ENCODE data around the gene ADAMTS8.

Gene ADAMTS8, protein sequence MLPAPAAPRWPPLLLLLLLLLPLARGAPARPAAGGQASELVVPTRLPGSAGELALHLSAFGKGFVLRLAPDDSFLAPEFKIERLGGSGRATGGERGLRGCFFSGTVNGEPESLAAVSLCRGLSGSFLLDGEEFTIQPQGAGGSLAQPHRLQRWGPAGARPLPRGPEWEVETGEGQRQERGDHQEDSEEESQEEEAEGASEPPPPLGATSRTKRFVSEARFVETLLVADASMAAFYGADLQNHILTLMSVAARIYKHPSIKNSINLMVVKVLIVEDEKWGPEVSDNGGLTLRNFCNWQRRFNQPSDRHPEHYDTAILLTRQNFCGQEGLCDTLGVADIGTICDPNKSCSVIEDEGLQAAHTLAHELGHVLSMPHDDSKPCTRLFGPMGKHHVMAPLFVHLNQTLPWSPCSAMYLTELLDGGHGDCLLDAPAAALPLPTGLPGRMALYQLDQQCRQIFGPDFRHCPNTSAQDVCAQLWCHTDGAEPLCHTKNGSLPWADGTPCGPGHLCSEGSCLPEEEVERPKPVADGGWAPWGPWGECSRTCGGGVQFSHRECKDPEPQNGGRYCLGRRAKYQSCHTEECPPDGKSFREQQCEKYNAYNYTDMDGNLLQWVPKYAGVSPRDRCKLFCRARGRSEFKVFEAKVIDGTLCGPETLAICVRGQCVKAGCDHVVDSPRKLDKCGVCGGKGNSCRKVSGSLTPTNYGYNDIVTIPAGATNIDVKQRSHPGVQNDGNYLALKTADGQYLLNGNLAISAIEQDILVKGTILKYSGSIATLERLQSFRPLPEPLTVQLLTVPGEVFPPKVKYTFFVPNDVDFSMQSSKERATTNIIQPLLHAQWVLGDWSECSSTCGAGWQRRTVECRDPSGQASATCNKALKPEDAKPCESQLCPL

DNA sequence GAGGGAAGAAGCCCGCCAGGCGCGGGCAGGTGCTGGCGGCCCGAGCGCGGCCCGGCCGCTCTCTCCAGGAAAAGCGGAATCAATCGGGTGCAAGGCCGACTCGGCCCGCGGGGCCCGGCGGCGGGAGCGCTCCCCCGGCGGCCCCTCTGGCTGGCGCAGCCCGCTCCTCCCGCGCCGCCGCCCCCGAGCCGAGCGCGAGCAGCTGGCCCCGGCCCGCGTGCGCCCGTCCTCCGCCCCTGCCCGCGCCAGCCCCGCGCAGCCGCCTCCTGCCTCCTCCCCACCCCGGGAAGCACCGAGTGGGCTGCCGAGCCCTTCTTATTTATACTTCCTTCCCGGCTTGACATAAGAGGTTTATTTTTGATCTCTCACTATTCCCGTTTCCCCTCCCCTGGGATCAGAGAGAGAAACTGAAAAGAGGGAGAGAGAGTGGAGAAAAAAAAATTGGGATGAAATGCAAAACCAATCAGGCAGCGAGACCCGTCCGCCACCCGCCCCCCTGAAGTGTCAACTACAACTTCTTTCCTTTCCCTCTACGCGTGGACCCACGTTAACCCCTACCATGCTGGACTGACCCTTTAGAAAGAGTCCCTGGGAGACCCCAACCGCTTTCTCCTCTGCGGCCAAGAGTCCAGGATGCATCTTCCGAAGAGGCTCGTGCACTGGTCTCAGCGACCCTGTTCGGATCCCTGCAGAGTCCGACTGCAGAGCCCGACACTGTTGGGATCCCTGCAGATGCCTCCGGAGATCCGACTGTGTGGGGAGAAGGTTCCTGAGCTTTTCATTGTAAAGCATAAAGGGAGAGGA lies at the start of gene ADAMTS8:
ADAMTS8 (minus strand) TSS at position 294 of the 804 bp plus-strand sequence. CDS start 323 bp downstream, outside the sequence.
- DNase-seq (ENCODE audit: low read depth), result no peak

DNA sequence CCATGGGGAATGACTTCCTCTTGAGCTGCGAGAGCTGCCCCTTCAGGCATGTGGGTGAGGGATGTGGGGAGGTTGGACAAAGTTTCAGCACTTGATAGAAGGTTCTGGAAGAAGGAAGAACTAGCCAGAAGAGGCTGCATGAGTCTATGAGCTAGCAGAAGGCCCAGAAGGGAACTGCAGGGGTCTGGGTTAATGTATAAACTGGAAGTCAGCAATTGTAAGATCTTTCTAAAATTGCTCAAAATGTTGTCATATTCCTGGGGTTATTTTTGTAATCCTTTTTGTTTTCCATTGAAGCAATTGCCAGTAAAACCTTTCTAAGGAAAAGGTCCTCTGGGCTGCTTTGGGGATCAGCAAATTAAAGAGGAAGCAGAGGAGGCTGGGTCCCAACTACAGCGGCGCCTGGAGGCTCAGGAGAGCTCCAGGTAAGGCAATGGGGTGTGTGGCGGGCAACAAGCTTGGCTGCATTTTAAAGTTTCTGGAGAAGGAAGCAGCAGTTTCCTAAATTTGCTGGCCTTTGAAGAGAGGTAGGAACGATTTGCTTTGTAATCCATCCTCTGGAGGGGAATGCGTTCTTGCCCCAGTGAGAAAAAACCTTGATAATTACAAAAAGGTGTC lies 49.3 kb upstream of the ADAMTS8 start:
- peak; percentile 50 for DNase-seq (ENCODE audit: low read depth)

DNA sequence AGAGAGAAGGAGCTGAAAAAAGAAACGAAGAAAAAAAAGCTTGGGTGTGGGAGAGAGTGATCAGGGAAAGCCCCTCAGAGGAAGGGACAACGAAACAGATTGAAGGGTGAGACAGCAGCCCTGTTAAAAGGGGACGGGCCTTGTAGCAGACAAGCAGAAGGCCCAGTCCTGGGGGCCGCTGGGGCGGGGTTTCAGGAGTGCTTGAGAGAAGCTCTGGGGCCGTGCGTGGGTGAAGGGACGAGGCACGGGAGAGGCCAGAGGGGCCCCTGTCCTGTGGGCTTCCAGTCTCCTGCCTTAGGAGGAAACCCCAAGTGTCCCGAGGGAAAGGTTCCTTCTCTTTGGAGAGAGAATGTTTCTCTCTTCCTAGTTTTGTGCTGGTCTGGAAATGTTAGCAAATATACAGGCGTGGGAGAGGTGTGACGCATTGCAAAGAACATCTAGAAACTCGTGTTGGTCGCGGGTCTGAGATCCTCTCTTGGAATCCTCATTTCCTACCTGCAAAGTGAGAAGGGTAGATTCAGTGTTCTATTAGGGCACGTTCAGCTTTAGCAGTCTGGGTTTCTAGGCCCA lies 48.6 kb upstream of the ADAMTS8 start:
- no peak for DNase-seq (ENCODE audit: low read depth)

DNA sequence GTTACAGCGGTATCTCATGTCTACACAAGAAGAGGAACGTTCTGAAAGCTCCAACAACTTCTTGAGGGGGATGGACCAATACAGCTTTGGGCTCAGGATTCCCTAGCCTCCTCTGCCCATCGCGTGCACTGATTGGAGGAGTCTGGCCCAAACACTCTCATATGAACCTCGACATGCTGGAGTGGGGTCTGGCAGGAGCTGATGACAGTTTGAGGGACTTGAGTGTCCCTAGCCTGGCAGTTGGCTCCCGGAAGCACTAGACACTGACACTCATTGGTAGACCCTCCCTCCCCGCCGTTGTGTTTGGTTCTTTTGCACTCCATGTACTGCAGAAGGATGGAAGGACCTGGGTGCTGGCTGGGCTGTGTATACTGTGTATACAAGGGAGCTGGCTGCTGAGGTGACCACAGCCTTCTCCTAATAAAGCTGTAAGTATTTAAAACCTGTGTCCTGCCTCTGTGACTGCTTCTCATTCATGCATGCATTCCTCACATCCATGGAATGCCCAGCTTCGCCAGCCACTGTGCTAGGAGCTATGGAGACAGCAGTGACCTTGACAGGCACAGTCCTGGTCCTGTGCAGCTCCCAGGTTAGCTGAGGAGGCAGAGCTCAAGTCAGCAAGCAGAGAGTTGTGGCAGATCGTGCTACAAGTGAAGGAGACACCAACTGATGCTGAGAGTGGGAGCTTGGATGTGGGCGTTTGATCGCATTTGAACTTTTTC lies 48.0 kb upstream of the ADAMTS8 start:
- DNase-seq (ENCODE audit: low read depth), result no peak

DNA sequence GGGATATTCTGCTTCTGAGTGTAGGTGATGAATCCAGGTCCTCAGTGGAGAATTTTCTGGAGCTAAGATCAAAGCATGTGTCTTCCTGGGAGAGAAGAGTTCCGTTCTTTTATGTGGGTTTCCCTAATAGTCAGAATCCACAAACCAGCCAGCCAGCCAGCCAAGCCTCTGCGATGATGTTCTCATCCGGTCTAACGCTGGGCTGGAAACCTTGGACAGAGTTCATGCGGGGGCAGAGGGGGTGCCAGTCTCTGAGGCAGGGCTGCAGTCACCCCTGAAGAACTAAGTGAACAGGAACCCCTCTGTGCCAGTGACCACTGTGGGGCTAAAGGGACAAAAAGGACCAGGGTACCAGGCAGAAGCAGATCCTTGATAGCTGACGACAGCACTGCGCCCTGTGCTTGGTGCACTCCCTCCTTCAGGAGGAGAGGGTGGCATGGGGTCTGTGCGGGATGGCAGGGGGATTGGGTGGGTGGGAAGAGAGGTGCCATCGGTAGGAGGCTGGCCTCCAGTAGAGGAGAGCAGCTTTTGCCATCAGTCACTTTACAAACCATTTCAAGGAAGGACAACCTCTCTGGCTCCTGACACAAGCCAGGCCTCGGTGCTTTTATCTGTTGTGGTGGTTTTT lies 47.1 kb upstream of the ADAMTS8 start:
- DNase-seq (ENCODE audit: low read depth), result no peak

DNA sequence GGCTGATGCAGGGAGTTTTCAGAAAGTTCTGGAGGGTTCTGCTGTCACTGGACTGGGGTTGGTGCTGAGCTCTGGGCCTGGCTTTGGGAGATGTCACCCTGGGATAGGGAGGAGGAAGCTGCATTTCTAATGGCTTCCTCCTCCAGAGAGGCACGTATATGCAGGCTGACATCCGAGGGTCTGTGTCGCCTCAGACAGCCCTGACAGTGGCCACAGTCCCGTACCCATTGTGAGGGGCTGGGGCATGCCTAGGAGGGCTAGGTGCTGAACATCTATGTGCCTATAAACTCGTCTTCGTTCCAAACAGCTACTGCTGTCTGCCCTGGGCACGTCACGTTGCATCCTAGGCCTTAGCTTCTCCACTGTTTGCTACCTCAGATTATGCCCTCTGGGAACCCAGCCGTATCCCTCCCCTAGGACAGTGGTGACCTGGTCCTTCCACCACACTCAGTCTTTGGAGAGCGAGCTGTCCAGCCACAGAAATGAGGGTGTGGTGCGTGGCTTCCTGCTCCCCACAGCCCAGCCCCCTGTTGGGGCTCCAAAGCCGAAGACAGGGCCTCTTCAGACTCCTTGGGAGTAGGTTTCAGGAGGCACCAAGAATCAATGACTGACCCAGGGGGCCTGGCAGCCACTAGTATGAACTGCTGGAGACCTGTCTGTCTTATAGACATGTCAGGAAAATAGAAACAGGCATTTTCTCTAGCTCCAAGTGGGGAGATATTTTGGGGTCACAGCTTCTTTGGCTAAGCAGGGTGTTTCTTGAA lies 46.4 kb upstream of the ADAMTS8 start:
- no peak for DNase-seq (ENCODE audit: low read depth)

DNA sequence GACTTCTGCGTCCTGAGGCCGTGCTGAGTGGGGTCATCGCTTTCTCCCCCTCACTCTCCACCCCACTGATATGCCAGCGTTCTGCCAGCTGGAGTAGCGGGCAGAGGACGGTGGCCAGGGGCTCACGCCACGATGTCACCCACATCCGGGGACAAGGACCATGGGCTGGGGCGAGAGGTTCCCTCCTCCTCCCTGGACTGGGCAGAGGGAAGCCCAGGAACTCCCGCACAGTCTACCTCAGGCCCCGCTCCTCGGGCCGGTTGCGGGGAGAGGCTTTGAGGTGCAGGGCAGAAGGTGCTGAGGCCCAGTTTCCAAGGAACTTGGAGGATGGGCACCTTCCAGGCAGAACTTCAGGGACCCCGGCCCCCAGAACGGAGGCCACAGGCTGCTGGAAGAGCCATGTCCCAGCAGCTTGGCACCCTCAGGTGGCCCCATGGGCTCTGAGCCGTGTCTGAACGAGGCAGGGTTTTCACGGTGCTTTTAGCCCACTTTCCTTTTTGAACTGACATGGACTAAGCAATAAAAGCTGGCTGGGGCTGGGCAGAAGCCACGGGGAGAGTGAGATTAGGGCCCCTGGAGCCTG lies 45.5 kb upstream of the ADAMTS8 start:
- no peak for DNase-seq (ENCODE audit: low read depth)

DNA sequence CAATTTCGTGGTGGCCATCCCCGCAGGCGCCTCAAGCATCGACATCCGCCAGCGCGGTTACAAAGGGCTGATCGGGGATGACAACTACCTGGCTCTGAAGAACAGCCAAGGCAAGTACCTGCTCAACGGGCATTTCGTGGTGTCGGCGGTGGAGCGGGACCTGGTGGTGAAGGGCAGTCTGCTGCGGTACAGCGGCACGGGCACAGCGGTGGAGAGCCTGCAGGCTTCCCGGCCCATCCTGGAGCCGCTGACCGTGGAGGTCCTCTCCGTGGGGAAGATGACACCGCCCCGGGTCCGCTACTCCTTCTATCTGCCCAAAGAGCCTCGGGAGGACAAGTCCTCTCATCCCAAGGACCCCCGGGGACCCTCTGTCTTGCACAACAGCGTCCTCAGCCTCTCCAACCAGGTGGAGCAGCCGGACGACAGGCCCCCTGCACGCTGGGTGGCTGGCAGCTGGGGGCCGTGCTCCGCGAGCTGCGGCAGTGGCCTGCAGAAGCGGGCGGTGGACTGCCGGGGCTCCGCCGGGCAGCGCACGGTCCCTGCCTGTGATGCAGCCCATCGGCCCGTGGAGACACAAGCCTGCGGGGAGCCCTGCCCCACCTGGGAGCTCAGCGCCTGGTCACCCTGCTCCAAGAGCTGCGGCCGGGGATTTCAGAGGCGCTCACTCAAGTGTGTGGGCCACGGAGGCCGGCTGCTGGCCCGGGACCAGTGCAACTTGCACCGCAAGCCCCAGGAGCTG lies 44.8 kb upstream of the ADAMTS8 start:
- no peak for DNase-seq (ENCODE audit: low read depth)

DNA sequence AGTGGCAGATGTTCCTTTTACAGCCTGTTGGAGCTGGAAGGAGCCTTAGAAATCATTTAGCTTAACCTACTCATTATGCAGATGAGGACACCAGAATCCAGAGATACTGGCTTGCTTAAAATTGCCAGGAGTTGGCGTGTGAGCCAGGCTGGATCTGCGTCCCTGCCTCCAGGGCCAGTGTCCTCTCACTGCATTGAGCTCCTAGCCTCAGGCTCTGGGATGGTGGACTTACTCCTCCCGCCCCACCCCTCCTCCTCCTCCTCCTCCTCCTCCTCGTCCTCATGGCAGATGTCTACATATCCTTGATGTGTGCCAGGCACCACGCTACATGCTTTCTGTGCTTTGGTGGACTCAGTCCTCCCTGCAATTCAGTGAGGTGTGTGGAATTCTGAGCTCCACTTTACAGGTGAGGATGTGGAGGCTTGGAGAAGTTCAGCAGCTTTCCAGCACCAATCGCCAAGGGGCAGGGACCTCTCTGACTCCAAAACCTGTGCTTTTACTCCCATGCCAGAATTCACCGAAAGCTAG lies 44.1 kb upstream of the ADAMTS8 start:
- DNase-seq (ENCODE audit: low read depth), result no peak

DNA sequence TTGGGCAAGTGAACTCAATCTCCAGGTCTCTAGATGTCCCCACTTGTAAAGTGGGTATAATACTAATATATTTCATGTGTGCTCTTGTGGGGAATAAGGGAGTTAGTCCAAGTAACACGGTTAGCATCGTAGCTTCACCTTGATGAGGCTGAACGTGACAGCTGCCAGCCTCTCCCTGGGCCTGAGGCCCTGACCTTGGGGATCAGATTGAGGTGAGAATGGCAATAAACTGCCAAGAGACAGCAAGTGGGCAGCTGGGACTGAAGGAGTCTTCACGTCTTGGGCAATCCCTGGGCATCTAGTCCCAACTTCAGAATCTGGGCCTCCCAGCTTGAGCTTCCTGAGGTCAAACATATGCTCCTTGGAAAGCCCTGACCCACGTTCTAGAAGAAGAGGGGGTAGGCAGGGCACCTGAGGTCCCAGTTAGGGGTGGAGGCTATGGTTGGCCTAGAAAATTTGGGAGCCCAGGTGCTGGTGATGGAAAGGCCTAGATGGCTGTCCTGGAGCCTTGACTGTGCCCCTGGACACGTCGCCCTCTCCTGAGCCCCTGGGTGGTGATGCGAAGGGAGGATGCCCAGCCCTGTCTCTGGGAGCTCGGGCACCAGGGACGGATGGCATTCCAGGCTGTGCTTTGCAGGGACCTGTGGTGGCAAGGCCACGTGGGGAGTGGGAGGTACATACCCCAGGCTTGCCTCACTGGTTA lies 43.5 kb upstream of the ADAMTS8 start:
- no peak for DNase-seq (ENCODE audit: low read depth)

DNA sequence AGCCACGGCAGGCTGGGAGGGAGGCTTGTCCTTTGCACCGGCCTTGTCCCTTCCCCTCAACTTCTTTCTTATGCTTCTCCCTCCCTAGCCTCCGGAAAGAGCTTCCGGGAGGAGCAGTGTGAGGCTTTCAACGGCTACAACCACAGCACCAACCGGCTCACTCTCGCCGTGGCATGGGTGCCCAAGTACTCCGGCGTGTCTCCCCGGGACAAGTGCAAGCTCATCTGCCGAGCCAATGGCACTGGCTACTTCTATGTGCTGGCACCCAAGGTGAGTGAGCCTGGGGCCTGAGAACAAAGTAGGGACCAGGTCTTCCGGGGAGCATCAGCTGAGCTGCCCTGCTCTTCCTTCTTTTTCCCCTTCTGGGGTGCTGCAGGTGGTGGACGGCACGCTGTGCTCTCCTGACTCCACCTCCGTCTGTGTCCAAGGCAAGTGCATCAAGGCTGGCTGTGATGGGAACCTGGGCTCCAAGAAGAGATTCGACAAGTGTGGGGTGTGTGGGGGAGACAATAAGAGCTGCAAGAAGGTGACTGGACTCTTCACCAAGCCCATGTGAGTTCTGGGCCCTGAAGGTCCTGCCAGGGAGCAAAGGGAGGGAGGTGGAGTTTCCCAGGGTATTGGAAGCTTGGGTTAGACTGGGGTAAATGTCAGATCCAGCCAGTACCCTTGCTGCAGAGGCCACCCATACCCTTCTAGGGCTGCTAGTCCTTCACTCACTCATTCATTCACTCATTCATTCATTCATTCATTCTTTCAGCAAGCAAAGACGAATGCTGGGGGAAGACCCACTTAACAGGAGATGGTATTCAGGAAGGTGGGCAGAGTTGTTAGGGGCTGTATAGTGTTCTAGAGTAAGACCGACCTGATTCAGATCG lies 42.7 kb upstream of the ADAMTS8 start:
- no peak for DNase-seq (ENCODE audit: low read depth)

DNA sequence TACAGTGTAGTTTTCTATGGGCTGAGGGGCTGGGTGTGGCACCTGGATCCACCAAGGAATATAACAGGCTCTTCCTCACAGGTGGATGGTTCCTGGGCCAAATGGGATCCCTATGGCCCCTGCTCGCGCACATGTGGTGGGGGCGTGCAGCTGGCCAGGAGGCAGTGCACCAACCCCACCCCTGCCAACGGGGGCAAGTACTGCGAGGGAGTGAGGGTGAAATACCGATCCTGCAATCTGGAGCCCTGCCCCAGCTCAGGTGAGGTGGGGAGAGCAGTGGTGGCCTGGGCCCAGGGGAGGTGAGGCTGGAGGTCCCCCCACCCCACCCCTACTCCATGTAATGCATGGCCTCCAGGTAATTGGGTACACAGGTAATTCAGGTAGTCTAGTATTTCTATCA lies 40.8 kb upstream of the ADAMTS8 start:
- DNase-seq (ENCODE audit: low read depth), result no peak

DNA sequence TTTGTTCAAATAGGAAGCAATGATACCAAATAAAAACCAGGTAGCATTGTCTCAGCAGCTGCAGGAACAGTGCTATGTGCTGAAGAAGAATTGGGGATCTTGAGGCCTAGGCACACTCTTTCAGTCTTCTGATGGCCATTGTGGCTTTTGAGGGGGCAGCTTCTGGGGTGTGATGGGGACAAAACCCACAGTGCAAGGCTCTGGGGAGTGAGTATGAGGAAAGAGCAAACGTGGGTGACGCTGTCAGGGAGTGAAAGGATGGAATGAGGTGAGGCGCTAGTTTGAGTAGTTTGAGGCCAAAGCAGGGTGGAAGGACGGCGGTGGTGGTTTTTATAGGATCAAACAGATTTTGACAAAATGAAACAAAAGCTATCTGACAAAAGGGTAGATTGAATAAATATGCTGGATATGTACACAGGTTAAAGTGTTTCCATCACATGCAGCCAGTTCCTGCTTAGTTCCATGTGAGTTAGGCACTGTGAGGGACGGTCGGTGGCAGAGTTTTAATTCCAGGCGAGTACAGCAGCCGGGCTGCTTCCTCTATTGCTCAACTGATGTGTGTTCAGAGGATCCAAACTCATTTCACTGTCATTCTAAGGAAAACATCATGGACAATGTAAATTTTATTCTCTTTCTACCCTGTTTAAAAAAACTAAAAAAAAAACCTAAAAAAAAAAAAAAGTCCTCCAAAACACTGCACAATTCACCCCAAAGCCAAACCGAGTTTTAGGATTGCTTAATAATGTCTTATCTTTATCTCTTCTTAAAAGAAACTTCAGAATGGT lies 38.9 kb upstream of the ADAMTS8 start:
- DNase-seq (ENCODE audit: low read depth), result no peak

DNA sequence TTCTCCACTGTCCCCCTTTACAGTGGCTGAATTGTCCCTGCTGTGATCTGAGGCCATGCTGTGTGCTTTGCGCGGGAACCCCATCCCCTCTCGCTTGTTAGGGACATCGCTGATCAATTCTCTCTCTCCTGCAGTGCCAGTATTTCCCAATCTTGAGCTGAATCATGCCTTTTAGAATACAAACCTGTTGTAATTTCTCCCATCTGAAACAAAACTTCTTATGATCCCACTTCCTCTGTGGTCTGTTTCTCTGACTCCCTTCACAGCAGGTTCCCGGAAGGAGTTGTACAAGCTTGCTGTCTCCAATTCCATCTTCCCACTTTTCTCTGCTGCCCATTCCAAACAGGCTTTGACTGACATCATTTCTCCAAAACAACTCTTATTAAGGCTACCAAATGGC lies 36.9 kb upstream of the ADAMTS8 start:
- DNase-seq (ENCODE audit: low read depth), result peak; percentile 14

DNA sequence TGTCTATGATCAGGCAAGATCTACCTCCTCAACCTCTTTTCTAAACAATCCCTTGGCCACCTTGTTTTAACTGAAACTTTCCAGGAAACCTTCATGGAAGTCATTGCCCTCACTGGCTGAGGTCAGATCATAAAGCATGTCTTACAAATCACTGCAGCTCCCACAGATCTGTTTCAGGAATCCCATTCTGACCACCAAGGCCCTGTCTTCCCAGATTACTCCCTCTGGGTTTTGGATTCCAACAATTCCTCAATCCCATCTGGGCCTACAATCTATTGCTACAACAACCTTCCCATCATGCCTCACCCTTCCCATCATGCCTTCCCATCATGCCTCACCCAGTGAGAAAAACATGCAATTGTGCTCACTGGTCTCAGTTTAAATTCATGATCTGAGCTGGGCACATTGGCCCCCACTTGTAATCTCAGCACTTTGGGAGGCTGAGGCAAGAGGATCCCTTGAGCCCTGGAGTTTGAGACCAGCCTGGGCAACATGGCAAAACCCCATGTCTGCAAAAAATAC lies 35.9 kb upstream of the ADAMTS8 start:
- DNase-seq (ENCODE audit: low read depth), result no peak
